Keratinocyte (primary cell): ENCODE data around the gene CALY. TPM values are rescaled to one million over a fixed set of nuclear protein-coding genes. Genes with fewer than 3 reads are reported as not detected.

Source experiments
- DNase-seq: peaks from one replicate; pipeline ENCODE4 v3.0.0-alpha.2; 2011; ENCODE audit warnings: low read depth, missing footprints, low spot score
- FAIRE-seq: peaks from 2 replicates; lab custom pipeline; 2011; peaks lifted over from hg19 to GRCh38; lab: Jason Lieb, UNC
- H2AFZ ChIP-seq: 2 replicates; pipeline ENCODE4 v1.6.0; 2012; ENCODE audit warnings: low read length, control low read depth, inconsistent platforms; ENCODE audit not compliant: control insufficient read depth
- H3K27ac ChIP-seq: 2 replicates; pipeline ENCODE4 v1.5.1; 2011; ENCODE audit warnings: low read length; ENCODE audit not compliant: control insufficient read depth, insufficient read depth
- H3K27me3 ChIP-seq: 3 replicates; pipeline ENCODE4 v1.6.0; 2011; ENCODE audit warnings: low read length; ENCODE audit not compliant: control insufficient read depth, insufficient read depth; ENCODE audit errors: extremely low read depth
- H3K36me3 ChIP-seq, 2 experiments: 2 replicates in 1 of 2; 3 replicates in 1 of 2; pipeline ENCODE4 v1.5.1; 2011; ENCODE audit warnings: low read length in 2 of 2, mild to moderate bottlenecking in 1 of 2; ENCODE audit not compliant: control insufficient read depth in 2 of 2, insufficient read depth in 2 of 2; ENCODE audit errors: extremely low read depth in 1 of 2
- H3K4me1 ChIP-seq: 3 replicates; pipeline ENCODE4 v1.5.1; 2011; ENCODE audit warnings: low read length; ENCODE audit not compliant: control insufficient read depth, insufficient read depth; ENCODE audit errors: extremely low read depth
- H3K4me2 ChIP-seq: 3 replicates; pipeline ENCODE4 v1.6.0; 2011; ENCODE audit warnings: low read depth, low read length; ENCODE audit not compliant: control insufficient read depth, insufficient read depth; ENCODE audit errors: extremely low read depth
- H3K4me3 ChIP-seq, 3 experiments: fragments of 200-600 bp in 1 of 3; sonication (generic) in 1 of 3; 2 replicates in 2 of 3; 3 replicates in 1 of 3; pipeline ENCODE4 v1.5.1; 2011 to 2016; ENCODE audit warnings: low read length in 3 of 3, mild to moderate bottlenecking in 3 of 3, control low read depth in 2 of 3, inconsistent platforms in 1 of 3, low read depth in 1 of 3, mixed read lengths in 1 of 3, mixed run types in 1 of 3, moderate library complexity in 1 of 3; ENCODE audit not compliant: control insufficient read depth in 2 of 3, insufficient read depth in 2 of 3; ENCODE audit errors: extremely low read depth in 1 of 3
- H3K79me2 ChIP-seq: 2 replicates; pipeline ENCODE4 v1.6.0; 2012; ENCODE audit warnings: low read length; ENCODE audit not compliant: control insufficient read depth, insufficient read depth
- H3K9ac ChIP-seq: 3 replicates; pipeline ENCODE4 v1.6.0; 2011; ENCODE audit warnings: low read length; ENCODE audit not compliant: control insufficient read depth, insufficient read depth; ENCODE audit errors: extremely low read depth
- H3K9me1 ChIP-seq: 3 replicates; pipeline ENCODE4 v1.6.0; 2011; ENCODE audit warnings: low read length; ENCODE audit not compliant: control insufficient read depth, insufficient read depth; ENCODE audit errors: extremely low read depth
- H3K9me3 ChIP-seq: 2 replicates; pipeline ENCODE4 v1.5.1; 2012; ENCODE audit warnings: low read depth, low read length; ENCODE audit not compliant: control insufficient read depth
- H4K20me1 ChIP-seq: 3 replicates; pipeline ENCODE4 v1.6.0; 2011; ENCODE audit warnings: low read length; ENCODE audit not compliant: control insufficient read depth, insufficient read depth; ENCODE audit errors: extremely low read depth
- EZH2 ChIP-seq: IDR thresholded peaks from one replicate; pipeline ENCODE4 v1.6.1; 2012; ENCODE audit warnings: inconsistent platforms, mild to moderate bottlenecking, low read length, moderate library complexity
- dilution Hi-C: fragments of 300-500 bp; cut with MboI; formaldehyde crosslinking; loops from one replicate; pipeline ENCODE4 v1.7.0; 2020; ENCODE audit warnings: low sequenced_read_pairs; ENCODE audit not compliant: extremely low pct_ligation_motif_present
- polyA plus RNA-seq, 5 experiments: library from polyadenylated mRNA; depleted of rRNA in 3 of 5; stranded (reverse) in 3 of 5; stranded (forward) in 1 of 5; unstranded in 1 of 5; fragments of >200 nt; gene quantifications; 1 replicate in 1 of 5; 2 replicates in 3 of 5; 3 replicates in 1 of 5; pipeline versions ENCODE4 v1.2.1 to v1.2.3, GENCODE V29; 2011 to 2012; ENCODE audit warnings: missing spikeins in 2 of 5, low read depth in 1 of 5, low replicate concordance in 1 of 5
- TF ChIP-seq, protein P1 (sequence below), 3 experiments: IDR thresholded peaks in 1 of 3; conservative IDR thresholded peaks in 1 of 3; optimal IDR thresholded peaks in 1 of 3; 2 replicates in 2 of 3; 3 replicates in 1 of 3; pipeline versions ENCODE3 to v1.5.1; 2011; ENCODE audit warnings: low read length in 3 of 3, mild to moderate bottlenecking in 3 of 3, moderate library complexity in 2 of 3, control low read depth in 1 of 3, inconsistent platforms in 1 of 3; ENCODE audit not compliant: insufficient read depth in 2 of 3; ENCODE audit errors: extremely low read depth in 1 of 3

The CALY gene
- polyA plus RNA-seq, 1 donor (not counting 4 experiments of a cell fraction or from before 2014, with no cell fraction given) = not detected

DNA sequence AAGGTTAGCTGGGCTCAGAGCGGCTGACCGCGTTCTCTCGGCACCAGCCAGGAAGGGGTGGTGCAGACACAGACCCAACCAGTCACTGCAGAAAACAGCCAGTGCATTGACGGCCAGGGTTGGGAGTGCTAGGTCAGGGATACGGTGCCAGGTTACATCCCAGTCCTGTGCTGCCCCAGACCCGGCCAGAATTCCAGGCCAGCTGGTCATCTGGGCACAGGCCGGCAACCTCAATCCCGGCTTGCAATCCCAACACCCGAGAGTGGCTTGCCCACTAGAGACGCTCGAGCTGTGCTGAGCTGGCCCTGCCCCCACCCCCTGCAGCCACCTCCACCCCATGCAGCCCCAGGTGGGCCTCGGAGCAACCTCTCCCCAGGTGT is 14.2 kb upstream of the CALY start:
- Histone ChIP-seq H3K36me3 (no peaks in the 10 kb centered on the region), H4K20me1 (no peaks in the 10 kb centered on the region), H3K27me3 (peaks cover 4% of the 10 kb centered on the region), H3K9ac (no peak overlapping the region), H3K9me1 (no peaks in the 10 kb centered on the region), H3K9me3 (no peaks in the 10 kb centered on the region), H3K4me1 (no peaks in the 10 kb centered on the region), H3K27ac (no peak overlapping the region), H2AFZ (no peak overlapping the region), H3K4me2 (no peak overlapping the region), H3K79me2 (no peaks in the 10 kb centered on the region), H3K4me3 (no peak overlapping the region)
- no peak for TF ChIP-seq EZH2
- TF ChIP-seq, protein P1, sequence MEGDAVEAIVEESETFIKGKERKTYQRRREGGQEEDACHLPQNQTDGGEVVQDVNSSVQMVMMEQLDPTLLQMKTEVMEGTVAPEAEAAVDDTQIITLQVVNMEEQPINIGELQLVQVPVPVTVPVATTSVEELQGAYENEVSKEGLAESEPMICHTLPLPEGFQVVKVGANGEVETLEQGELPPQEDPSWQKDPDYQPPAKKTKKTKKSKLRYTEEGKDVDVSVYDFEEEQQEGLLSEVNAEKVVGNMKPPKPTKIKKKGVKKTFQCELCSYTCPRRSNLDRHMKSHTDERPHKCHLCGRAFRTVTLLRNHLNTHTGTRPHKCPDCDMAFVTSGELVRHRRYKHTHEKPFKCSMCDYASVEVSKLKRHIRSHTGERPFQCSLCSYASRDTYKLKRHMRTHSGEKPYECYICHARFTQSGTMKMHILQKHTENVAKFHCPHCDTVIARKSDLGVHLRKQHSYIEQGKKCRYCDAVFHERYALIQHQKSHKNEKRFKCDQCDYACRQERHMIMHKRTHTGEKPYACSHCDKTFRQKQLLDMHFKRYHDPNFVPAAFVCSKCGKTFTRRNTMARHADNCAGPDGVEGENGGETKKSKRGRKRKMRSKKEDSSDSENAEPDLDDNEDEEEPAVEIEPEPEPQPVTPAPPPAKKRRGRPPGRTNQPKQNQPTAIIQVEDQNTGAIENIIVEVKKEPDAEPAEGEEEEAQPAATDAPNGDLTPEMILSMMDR (optimal IDR thresholded peaks at IDR 0.05 in 1 of 3, IDR thresholded peaks at IDR 0.05 in 1 of 3, conservative IDR thresholded peaks at IDR 0.05 in 1 of 3; ENCODE audit: extremely low read depth in 1 of 3, insufficient read depth in 2 of 3, low read length in 3 of 3) = no peak
- dilution Hi-C loops = no loop called here
- FAIRE-seq = no peak
- DNase-seq = no peak

DNA sequence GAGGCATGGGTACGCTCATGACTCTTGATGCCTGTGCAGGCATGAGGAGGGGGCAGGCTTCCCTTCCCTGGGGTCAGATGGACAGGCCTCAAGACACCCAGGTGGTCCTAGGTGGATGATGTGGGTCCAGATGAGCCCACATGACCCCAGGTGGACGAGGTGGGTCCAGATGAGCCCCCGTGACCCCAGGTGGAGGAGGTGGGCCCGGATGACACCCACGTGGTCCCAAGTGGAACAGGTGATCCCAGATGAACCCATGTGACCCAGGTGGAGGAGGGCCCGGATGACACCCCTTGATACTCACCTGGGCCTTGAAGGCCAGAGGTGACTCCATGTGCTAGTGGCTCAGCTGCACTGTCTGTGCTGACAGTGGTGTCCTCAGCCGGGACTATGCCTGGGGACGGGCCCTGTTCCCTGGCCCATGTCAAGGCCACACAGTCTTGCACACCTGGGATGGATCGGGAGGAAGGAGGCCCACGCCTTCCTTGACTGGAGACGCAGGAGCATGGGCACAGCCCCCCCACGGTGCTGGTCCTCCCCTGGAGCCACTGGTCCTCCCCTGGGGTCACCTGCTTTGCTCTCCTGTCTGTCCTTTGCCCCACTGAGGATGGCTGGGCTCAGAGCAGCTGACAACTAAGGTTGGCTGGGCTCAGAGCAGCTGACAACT is 13.7 kb upstream of the CALY start:
- no peak overlapping the region for H3K4me2 ChIP-seq
- no peak overlapping the region for H3K9ac ChIP-seq
- no peaks in the 10 kb centered on the region for H4K20me1 ChIP-seq
- no peaks in the 10 kb centered on the region for H3K36me3 ChIP-seq
- DNase-seq (no peak), FAIRE-seq (no peak)
- dilution Hi-C loops = no loop called here
- H3K9me1 ChIP-seq = no peaks in the 10 kb centered on the region
- H3K27me3 ChIP-seq = peaks cover 4% of the 10 kb centered on the region
- no peaks in the 10 kb centered on the region for H3K9me3 ChIP-seq
- no peak overlapping the region for H2AFZ ChIP-seq
- no peaks in the 10 kb centered on the region for H3K79me2 ChIP-seq
- H3K4me3 ChIP-seq = no peak overlapping the region
- H3K27ac ChIP-seq = no peak overlapping the region
- no peaks in the 10 kb centered on the region for H3K4me1 ChIP-seq
- TF ChIP-seq, protein P1 (optimal IDR thresholded peaks at IDR 0.05 in 1 of 3, IDR thresholded peaks at IDR 0.05 in 1 of 3, conservative IDR thresholded peaks at IDR 0.05 in 1 of 3; ENCODE audit: extremely low read depth in 1 of 3, insufficient read depth in 2 of 3, low read length in 3 of 3) = no peak
- no peak for TF ChIP-seq EZH2
